NOMO-1 treated with dmso at 0.1 percent for 144 hours (cell line): ENCODE data around the gene CCNL1.
"Not testable (repeated sequence)": the region's sequence is repeated elsewhere in the genome, so short reads cannot be mapped to it uniquely, and the experiment has no call there.

Source experiments
- DNase-seq: peaks from one replicate; lab custom pipeline; 2025; ENCODE audit not compliant: unreplicated experiment; lab: John Stamatoyannopoulos, UW

CCNL1 gene

DNA sequence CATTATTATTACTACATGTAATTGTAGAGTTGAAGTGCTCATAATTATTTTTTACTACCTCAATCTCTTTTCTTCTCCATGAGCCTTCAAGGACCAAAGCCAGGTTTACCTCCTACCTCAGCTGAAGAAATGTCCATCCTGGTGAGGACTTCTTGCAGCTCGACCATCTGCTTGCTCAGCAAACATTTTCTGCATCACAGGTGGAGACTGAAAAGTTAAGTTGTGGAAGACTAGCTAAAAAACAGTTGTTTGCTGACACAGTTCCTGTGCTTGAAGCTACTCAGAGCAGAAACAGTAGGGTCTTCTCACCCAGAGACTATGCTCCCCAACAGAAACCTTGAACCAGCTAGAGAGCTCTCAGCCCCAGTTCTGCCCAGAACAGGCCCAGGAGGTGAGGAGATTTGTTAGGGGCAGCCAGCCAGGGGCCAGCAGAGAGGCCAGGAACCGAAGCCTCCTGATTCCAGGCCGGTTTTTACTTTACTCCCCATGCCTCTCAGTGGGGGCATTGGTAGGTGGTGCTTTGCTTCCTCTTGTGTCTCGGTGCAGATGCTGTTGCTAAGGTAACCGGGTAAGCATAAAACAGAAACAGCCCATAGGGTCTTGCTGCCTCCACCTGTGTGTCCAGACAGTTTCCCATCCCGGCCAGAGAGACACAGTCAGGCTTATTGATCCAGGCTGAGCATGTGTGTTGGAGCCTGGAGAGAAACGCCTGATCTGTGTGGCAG, 54.9 kb downstream of the CCNL1 start:
- no peak for DNase-seq

DNA sequence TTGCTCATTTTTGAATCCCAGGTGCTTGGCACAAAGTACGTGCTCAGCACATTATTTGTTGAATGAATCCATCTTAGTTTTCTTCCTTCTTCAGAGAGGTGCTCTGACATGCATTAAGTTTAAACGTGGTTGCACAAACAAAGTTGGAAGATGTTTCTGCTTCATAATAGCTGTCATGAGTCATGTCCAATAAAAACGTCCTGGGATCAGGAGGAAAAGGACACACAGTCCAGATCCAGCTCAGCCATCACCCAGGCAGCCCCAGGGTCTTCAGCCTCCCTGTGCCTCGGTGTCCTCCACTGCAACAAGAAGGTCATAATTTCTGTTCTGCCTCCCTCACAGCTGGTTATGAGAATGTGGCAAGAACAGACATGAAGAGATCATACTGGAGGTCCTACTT, 55.4 kb downstream of the CCNL1 start:
- DNase-seq = no peak

DNA sequence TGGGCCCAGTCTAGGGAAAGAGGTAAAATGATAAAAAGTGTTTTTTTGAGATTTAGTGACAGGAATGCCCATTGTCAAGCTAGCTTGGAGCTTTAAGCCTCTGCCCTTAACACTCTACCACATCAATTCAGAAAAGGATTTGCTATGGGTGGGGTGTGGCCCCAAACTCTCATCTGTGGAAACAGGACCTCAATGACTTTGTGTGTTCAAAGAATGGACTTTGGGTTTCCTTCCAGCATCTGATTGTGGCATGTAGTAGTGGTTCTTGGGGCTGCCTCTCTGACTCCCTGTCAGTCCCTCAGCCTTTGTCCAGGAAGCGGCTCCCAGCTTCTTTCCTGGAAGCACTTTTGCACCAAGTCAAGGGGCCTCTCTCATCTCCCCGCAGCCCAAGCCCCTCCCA, 56.1 kb downstream of the CCNL1 start:
- no peak for DNase-seq

DNA sequence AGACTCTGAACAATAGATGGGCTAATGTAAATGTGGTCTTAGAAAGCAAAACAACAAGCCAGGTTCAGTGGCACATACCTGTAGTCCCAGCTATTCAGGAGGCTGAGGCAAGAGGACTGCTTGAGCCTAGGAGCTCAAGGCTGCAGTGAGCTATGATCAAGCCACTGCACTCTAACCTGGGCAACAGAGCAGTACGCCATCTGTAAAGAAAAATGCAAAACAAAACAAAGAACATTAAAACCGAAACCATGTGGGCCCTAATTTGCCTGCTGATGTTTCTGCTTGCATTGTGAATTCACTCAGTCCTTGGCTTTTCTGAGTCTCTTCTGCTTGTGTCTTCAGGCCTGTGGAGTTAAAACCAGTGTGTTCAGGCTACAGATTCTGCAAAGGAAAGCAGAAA, 56.7 kb downstream of the CCNL1 start:
- DNase-seq = no peak

DNA sequence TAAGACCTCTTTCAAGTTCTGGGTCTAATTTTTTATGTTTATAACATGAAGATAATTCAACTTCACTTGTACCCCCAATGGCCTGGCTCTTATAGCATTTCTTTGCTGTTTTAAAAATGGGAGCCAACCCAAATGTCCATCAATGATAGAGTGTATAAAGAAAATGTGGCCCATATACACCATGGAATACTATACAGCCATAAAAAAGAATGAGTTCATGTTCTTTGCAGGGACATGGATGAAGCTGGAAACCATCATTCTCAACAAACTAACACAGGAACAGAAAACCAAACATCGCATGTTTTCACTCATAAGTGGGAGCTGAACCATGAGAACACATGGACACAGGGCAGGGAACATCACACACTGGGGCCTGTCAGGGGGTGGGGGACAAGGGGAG, 57.4 kb downstream of the CCNL1 start:
- not testable (repeated sequence) for DNase-seq

DNA sequence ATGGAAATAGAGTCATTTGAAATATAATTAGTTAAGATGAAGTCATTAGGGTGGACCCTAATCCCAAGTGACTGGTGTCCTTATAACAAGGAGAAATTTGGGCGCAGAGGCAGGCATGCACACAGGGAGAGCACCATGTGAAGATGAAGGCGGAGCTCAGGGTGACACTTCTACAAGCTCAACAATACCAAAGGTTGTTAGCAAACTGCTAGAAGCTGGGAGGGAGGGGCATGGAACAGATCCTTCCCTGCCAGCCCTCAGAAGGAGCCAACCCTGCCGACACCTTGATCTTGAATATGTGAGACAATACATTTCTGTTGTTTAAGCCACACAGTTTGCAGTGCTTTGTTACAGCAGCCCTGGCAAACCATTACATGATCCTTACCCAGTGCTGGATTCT, 57.8 kb downstream of the CCNL1 start:
- no peak for DNase-seq

DNA sequence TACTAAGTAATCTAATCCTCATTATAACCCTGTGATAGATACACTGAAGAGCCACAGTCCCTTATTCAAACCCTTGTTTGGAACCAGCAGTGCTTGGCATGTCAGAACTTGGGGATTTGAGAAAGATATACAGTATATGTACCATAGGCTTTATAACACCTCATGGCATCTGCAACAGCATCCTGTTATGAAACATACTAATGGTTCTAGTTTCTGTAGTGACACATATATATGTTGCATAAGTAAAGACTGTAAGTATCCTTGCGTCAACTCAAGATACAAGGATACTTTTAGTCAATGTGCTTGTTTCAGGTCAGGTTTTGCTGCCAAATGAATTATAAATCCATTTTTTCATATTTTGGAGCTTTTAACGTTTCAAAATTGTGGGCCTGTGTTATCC, 58.5 kb downstream of the CCNL1 start:
- DNase-seq = peak; percentile 59

DNA sequence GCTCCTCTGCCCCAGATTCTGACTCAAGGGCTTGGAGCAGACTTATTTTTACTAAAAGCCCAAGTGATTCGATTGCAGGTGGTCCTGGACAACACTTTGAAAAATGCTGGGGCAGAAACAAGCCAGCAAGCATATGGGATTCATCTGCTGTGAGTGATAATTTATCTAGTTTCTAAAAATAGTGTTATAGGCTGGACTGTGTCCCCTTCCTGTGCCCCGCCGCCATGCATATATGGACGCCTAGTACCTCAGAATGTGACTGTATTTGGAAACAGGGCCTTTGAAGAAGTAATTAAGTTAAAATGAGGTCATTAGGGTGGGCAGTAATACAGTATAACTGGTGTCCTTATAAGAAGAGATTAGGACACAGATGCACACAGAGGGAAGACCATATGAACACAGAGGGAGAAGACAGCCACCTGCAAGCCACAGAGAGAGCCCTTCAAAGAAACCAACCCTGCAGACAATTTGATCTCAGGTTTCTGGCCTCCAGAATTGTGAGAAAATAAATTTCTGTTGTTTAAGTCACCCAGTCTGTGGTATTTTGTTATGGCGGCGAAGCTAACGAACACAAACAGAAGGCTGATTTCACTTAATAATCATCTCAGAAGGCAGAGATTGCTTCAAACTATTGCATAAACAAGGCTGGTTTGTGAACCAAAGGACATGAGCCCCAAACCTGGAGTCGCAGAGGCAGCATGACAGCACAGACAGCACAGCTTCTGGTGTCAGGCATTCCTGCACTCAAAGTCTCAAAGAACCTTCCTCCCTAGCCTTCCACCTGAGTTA, 59.1 kb downstream of the CCNL1 start:
- no peak for DNase-seq

DNA sequence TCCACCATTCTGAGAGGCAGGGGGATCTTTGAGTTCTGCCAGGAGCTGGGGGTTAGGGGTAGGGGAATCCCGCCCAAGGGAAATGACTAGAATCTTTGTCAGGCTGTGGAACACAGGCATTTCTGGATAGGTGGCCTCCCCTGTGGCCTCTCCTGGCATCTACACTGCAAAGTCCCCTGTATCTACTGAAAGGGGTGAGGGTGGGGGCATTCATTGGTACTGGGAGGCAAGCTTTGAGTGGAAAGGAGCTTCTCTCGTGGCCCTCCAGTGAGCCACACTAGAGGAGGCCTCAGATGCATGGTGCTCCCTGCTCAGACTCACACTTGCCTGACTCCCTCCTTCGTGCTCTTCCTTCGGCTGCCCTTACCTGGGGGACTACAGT, 59.9 kb downstream of the CCNL1 start:
- DNase-seq = no peak

DNA sequence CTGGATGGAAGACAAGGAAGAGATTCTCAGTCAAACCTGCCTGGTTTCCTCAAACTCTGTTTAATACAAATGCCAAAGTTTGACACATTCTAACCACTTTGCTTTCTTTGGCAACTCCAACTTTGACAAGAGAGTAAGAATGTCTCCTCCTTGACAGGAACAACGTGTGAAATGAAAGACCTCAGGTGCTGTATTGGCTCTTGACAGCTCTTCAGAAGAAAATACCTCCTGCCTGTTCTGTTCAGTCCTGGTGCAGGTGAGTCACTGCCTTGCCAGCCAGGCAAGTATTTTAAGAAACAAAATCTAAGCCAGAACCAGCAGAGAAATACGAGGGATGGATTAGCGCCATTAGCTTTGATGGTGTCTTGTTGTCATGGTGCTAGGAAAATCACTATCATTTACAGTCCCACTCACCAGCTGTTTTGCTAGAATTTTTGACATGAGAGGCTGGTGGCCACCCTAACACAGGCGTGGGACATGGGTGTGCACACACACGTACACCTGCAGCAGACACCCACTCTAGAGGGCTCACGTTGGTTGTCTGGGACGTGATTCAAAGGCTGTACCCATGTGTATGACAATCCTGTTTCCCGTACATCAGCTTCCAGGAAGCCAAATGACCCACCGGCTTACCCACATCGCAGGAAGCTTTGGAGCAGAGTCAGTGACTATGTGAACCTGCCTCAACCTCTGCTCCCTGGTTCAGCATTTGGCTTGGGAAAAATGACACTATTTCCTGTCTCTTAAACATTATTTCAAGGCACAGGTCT, 60.4 kb downstream of the CCNL1 start:
- DNase-seq = no peak

DNA sequence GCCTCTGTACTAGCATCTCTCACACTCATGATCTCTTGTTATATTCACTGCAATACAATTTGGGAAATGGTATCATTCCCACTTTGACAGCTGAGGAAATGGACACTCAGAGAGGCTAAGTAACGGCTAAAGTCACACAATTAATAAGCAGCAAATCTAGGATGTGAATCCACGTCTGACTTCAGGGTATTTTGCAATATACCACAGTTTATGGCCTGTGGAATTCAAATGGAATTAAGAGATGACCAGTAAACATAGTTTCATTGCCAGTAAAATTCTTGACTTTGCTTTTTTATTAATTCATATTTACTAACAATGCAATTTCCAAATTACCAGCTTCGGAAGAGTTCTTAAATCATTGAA, 61.1 kb downstream of the CCNL1 start:
- no peak for DNase-seq

DNA sequence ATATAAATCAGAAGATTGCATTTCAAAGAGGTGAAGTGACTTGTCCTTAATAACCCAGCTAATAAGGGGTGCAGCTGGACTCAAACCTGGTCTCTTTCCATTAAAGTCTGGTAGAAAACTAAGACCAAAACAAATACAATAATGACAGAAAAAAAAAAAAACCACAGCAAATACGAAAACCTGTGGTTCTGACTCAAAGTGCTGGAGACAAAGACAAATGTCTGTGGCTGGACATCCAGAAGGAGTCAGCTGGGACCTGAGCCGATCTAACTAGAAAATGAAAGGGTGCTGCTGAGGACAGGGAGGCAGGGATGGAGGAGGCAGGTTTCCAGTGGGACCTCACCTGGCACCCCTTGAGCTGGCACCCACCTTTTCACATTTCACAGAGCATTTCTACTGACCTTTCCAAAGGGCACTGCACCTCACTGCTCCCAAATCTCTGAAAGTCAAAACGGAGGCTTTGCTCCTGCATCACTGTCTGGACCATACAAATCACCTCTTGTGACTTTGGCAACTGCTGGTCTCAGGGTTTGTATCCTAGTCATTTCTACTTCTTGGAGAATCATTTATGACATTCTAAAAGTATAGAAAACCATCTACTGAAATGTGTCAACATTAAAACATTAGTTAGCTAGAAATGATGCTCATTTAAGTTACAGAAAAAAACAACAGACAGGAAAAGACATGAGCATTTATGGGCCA, 61.7 kb downstream of the CCNL1 start:
- no peak for DNase-seq
